Osteoblast (primary cell): Measurements from ENCODE around the gene HOXB8. TPM values are rescaled to one million over a fixed set of nuclear protein-coding genes. Genes with fewer than 3 reads are reported as not detected.

ENCODE experiments used
- DNase-seq: peaks from one replicate; pipeline ENCODE4 v3.0.0; 2011; ENCODE audit warnings: low spot score, mixed read lengths; ENCODE audit not compliant: insufficient read length; ENCODE audit errors: missing footprints
- H2AFZ ChIP-seq: 2 replicates; pipeline ENCODE4 v1.6.0; 2011; ENCODE audit warnings: mild to moderate bottlenecking, low read length
- H3K27ac ChIP-seq: 2 replicates; pipeline ENCODE4 v1.5.1; 2011; ENCODE audit warnings: mild to moderate bottlenecking, low read depth, low read length, moderate library complexity
- H3K27me3 ChIP-seq: 2 replicates; pipeline ENCODE4 v1.6.0; 2012; ENCODE audit warnings: mild to moderate bottlenecking, control low read depth, inconsistent platforms, low read length, moderate library complexity; ENCODE audit not compliant: insufficient read depth
- H3K36me3 ChIP-seq: 2 replicates; pipeline ENCODE4 v1.5.1; 2011; ENCODE audit warnings: mild to moderate bottlenecking, low read length, control low read depth, moderate library complexity; ENCODE audit not compliant: insufficient read depth
- H3K4me1 ChIP-seq: 2 replicates; pipeline ENCODE4 v1.5.1; 2011; ENCODE audit warnings: mild to moderate bottlenecking, low read length, control low read depth, moderate library complexity; ENCODE audit not compliant: insufficient read depth
- H3K4me2 ChIP-seq: 2 replicates; pipeline ENCODE4 v1.6.0; 2011; ENCODE audit warnings: mild to moderate bottlenecking, low read length; ENCODE audit not compliant: insufficient read depth
- H3K4me3 ChIP-seq: fragments of 200-600 bp; sonication (generic); 3 replicates; pipeline ENCODE4 v1.5.1; 2012; ENCODE audit warnings: mild to moderate bottlenecking, low read length, inconsistent platforms; ENCODE audit not compliant: insufficient read depth
- H3K79me2 ChIP-seq: 2 replicates; pipeline ENCODE4 v1.6.0; 2012; ENCODE audit warnings: mild to moderate bottlenecking, low read length, control low read depth, inconsistent platforms; ENCODE audit not compliant: insufficient read depth
- H3K9me3 ChIP-seq: 2 replicates; pipeline ENCODE4 v1.5.1; 2011; ENCODE audit warnings: low read depth, low read length, control low read depth
- H4K20me1 ChIP-seq: 2 replicates; pipeline ENCODE4 v1.6.0; 2012; ENCODE audit warnings: mild to moderate bottlenecking, low read length, control low read depth; ENCODE audit not compliant: insufficient read depth
- CTCF ChIP-seq: IDR thresholded peaks from 2 replicates; pipeline ENCODE4 v1.5.1; 2011; ENCODE audit warnings: mild to moderate bottlenecking, low read depth, low read length, moderate library complexity; ENCODE audit errors: extremely low read depth
- total RNA-seq: library from RNA; depleted of rRNA; stranded (reverse); fragments of >200 nt; gene quantifications from 2 replicates; pipeline ENCODE4 v1.2.3, GENCODE V29; 2012

HOXB8 gene
- total RNA-seq, 1 donor: not detected

- Histone ChIP-seq H3K27me3 (peaks cover 96% of the 10 kb centered on the region), H3K4me3 (no peak overlapping the region), H4K20me1 (peaks cover 4% of the 10 kb centered on the region), H3K79me2 (no peaks in the 10 kb centered on the region), H2AFZ (no peak overlapping the region), H3K36me3 (no peaks in the 10 kb centered on the region), H3K27ac (no peak overlapping the region), H3K4me2 (no peak overlapping the region), H3K9me3 (no peaks in the 10 kb centered on the region), H3K4me1 (no peaks in the 10 kb centered on the region)
- no peak for DNase-seq
- TF ChIP-seq CTCF: no peak
Observed at GRCh38 chr17:48611681-48612455, 3.2 kb downstream of the HOXB8 start.

- peaks cover 96% of the 10 kb centered on the region for H3K27me3 ChIP-seq
- H3K79me2 ChIP-seq: no peaks in the 10 kb centered on the region
- H3K4me2 ChIP-seq: peak overlapping the region; percentile 61
- no peak overlapping the region for H3K27ac ChIP-seq
- no peaks in the 10 kb centered on the region for H4K20me1 ChIP-seq
- no peaks in the 10 kb centered on the region for H3K4me1 ChIP-seq
- no peaks in the 10 kb centered on the region for H3K36me3 ChIP-seq
- no peak for DNase-seq
- H3K9me3 ChIP-seq: no peaks in the 10 kb centered on the region
- no peak overlapping the region for H2AFZ ChIP-seq
- TF ChIP-seq CTCF: no peak
- H3K4me3 ChIP-seq: peak overlapping the region; percentile 18
Observed at GRCh38 chr17:48611213-48611612, 3.9 kb downstream of the HOXB8 start.

- H3K4me1 ChIP-seq: no peaks in the 10 kb centered on the region
- H4K20me1 ChIP-seq: no peaks in the 10 kb centered on the region
- no peaks in the 10 kb centered on the region for H3K36me3 ChIP-seq
- peaks cover 96% of the 10 kb centered on the region for H3K27me3 ChIP-seq
- H3K9me3 ChIP-seq: no peaks in the 10 kb centered on the region
- TF ChIP-seq CTCF: no peak
- no peaks in the 10 kb centered on the region for H3K79me2 ChIP-seq
- H3K4me3 ChIP-seq: peak within 1 kb of the TSS; percentile 35
- no peak within 1 kb of the TSS for H2AFZ ChIP-seq
- DNase-seq: no peak
- peak within 1 kb of the TSS; percentile 61 for H3K4me2 ChIP-seq
- H3K27ac ChIP-seq: no peak within 1 kb of the TSS
Observed at GRCh38 chr17:48610282-48611211, 4.5 kb downstream of the HOXB8 start, which contains the start of gene HOXB7. HOXB7 (minus strand) TSS chr17:48611017; CDS start chr17:48610918, 99 bp downstream.
